Panc1 (cell line): Measurements from ENCODE around the gene SLC24A4. TPM values are rescaled to one million over a fixed set of nuclear protein-coding genes. Genes with fewer than 3 reads are reported as not detected.

Experiments
- ATAC-seq: fragments of 200-7000 bp; cut with Tn5 transposase; 2 replicates; pipeline ENCODE4 v1.9.1; 2020; ENCODE audit warnings: mild to moderate bottlenecking, moderate library complexity
- BruUV-seq: library from RNA; stranded (reverse); fragments of 400-500 nt; replicated peaks from 2 replicates; lab custom pipeline; 2021; lab: Mats Ljungman, UMichigan
- CTCF ChIA-PET: fragments of 300-600 bp; sonication (Branson Sonifier 250); formaldehyde crosslinking; loops from one replicate; lab custom pipeline; 2022; ENCODE audit warnings: antibody characterized with exemption; lab: Charles Lee
- POLR2A ChIA-PET: fragments of 300-600 bp; sonication (Branson Sonifier 250); formaldehyde crosslinking; loops from one replicate; lab custom pipeline; 2022; ENCODE audit warnings: antibody characterized with exemption; lab: Charles Lee
- DNase-seq: peaks from one replicate; pipeline ENCODE4 v3.0.0-alpha.2; 2010; ENCODE audit warnings: low read depth, low spot score
- H3K27ac ChIP-seq: 2 replicates; pipeline ENCODE4 v1.5.1; 2011; ENCODE audit warnings: mild to moderate bottlenecking, low read length, inconsistent platforms
- H3K27me3 ChIP-seq: fragments of 200-500 bp; sonication (Bioruptor generic); 2 replicates; pipeline ENCODE4 v1.6.0; 2014; ENCODE audit warnings: low read length, inconsistent platforms; ENCODE audit not compliant: control insufficient read depth, insufficient read depth
- H3K36me3 ChIP-seq: fragments of 200-500 bp; sonication (Bioruptor generic); 2 replicates; pipeline ENCODE4 v1.5.1; 2014; ENCODE audit warnings: inconsistent platforms, mild to moderate bottlenecking, low read length, moderate library complexity; ENCODE audit not compliant: control insufficient read depth, insufficient read depth
- H3K4me1 ChIP-seq: 2 replicates; pipeline ENCODE4 v1.5.1; 2011; ENCODE audit warnings: inconsistent platforms, mild to moderate bottlenecking, low read length, moderate library complexity; ENCODE audit not compliant: control insufficient read depth, insufficient read depth
- H3K4me3 ChIP-seq, 2 experiments: 2 replicates each; pipeline ENCODE4 v1.5.1; 2011 to 2012; ENCODE audit warnings: low read depth in 2 of 2, low read length in 2 of 2, mild to moderate bottlenecking in 2 of 2, inconsistent platforms in 1 of 2, moderate library complexity in 1 of 2
- H3K9me3 ChIP-seq: fragments of 200-500 bp; sonication (Bioruptor generic); 2 replicates; pipeline ENCODE4 v1.5.1; 2014; ENCODE audit warnings: low read depth, mild to moderate bottlenecking, inconsistent platforms, low read length, moderate library complexity; ENCODE audit not compliant: control insufficient read depth, insufficient read depth
- POLR2AphosphoS5 ChIP-seq: IDR thresholded peaks from 2 replicates; pipeline ENCODE4 v1.6.1; 2012; ENCODE audit warnings: mild to moderate bottlenecking, low read depth, low read length, moderate library complexity
- SIN3A ChIP-seq: IDR thresholded peaks from 2 replicates; pipeline ENCODE4 v1.6.1; 2012; ENCODE audit warnings: low read depth, mild to moderate bottlenecking, low read length, moderate library complexity, borderline replicate concordance; ENCODE audit not compliant: insufficient read depth
- TCF7L2 ChIP-seq: IDR thresholded peaks from 2 replicates; pipeline ENCODE4 v1.6.1; 2011; ENCODE audit warnings: mild to moderate bottlenecking, low read depth, low read length, inconsistent platforms
- in situ Hi-C: cut with HindIII; loops from 2 replicates; pipeline ENCODE4 v1.10.0; 2016; ENCODE audit warnings: low sequenced_read_pairs, low pct_unique_long_range_greater_than_20kb
- intact Hi-C: fragments of 100-400 bp; cut with micrococcal nuclease; formaldehyde crosslinking; loops from one replicate; pipeline ENCODE4 v1.10.0; 2022; ENCODE audit not compliant: unreplicated experiment
- total RNA-seq: library from RNA; stranded (reverse); gene quantifications from one replicate; pipeline ENCODE4 v1.2.1, GENCODE V29; 2021; ENCODE audit not compliant: unreplicated experiment
- TF ChIP-seq, protein P1 (sequence below), 2 experiments: IDR thresholded peaks; 2 replicates each; pipeline ENCODE4 v1.6.1; 2011 to 2012; ENCODE audit warnings: low read depth in 2 of 2, control low read depth in 1 of 2, low read length in 1 of 2, mild to moderate bottlenecking in 1 of 2, moderate library complexity in 1 of 2; ENCODE audit not compliant: insufficient read depth in 1 of 2
- TF ChIP-seq, protein P2 (sequence below): fragments of 450-650 bp; IDR thresholded peaks from 2 replicates; pipeline ENCODE4 v1.5.1; 2017; ENCODE audit warnings: mild to moderate bottlenecking

SLC24A4 gene
- total RNA-seq, 1 experiment from 2014 or later: not detected

DNA sequence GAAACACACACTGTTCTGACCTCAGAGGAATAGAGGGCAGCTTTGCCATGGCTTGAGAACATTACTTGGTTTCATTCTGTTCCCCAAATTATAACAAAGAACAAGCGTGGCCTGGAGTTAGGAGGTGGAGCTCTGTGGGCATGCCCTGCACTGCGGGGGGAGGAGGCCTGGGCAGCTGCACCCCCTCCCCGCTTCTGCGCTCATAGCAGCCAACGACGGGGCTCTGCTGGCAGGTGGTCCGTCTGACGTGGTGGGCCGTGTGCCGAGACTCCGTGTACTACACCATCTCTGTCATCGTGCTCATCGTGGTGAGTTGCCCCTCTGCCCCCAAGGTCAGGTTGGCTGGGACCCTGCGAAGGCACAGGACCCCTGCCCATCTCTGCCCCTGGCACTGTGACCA lies 120.2 kb downstream of the SLC24A4 start:
- BruUV-seq: no TSS peak
- H3K27me3 ChIP-seq: no peaks in the 10 kb centered on the region
- intact Hi-C loops (no loop called here), in situ Hi-C loops (no loop called here)
- POLR2A ChIA-PET: no interaction called here
- no peak overlapping the region for H3K27ac ChIP-seq
- ATAC-seq: no peak
- no peaks in the 10 kb centered on the region for H3K4me1 ChIP-seq
- DNase-seq: no peak
- no peaks in the 10 kb centered on the region for H3K9me3 ChIP-seq
- CTCF ChIA-PET: no interaction called here
- no peak overlapping the region for H3K4me3 ChIP-seq
- H3K36me3 ChIP-seq: no peaks in the 10 kb centered on the region
- TF ChIP-seq, protein P1, sequence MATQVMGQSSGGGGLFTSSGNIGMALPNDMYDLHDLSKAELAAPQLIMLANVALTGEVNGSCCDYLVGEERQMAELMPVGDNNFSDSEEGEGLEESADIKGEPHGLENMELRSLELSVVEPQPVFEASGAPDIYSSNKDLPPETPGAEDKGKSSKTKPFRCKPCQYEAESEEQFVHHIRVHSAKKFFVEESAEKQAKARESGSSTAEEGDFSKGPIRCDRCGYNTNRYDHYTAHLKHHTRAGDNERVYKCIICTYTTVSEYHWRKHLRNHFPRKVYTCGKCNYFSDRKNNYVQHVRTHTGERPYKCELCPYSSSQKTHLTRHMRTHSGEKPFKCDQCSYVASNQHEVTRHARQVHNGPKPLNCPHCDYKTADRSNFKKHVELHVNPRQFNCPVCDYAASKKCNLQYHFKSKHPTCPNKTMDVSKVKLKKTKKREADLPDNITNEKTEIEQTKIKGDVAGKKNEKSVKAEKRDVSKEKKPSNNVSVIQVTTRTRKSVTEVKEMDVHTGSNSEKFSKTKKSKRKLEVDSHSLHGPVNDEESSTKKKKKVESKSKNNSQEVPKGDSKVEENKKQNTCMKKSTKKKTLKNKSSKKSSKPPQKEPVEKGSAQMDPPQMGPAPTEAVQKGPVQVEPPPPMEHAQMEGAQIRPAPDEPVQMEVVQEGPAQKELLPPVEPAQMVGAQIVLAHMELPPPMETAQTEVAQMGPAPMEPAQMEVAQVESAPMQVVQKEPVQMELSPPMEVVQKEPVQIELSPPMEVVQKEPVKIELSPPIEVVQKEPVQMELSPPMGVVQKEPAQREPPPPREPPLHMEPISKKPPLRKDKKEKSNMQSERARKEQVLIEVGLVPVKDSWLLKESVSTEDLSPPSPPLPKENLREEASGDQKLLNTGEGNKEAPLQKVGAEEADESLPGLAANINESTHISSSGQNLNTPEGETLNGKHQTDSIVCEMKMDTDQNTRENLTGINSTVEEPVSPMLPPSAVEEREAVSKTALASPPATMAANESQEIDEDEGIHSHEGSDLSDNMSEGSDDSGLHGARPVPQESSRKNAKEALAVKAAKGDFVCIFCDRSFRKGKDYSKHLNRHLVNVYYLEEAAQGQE (IDR thresholded peaks at IDR 0.05; ENCODE audit: insufficient read depth in 1 of 2, low read depth in 2 of 2, low read length in 1 of 2): no peak
- TF ChIP-seq TCF7L2 (no peak), POLR2AphosphoS5 (no peak), SIN3A (no peak)
- TF ChIP-seq, protein P2, sequence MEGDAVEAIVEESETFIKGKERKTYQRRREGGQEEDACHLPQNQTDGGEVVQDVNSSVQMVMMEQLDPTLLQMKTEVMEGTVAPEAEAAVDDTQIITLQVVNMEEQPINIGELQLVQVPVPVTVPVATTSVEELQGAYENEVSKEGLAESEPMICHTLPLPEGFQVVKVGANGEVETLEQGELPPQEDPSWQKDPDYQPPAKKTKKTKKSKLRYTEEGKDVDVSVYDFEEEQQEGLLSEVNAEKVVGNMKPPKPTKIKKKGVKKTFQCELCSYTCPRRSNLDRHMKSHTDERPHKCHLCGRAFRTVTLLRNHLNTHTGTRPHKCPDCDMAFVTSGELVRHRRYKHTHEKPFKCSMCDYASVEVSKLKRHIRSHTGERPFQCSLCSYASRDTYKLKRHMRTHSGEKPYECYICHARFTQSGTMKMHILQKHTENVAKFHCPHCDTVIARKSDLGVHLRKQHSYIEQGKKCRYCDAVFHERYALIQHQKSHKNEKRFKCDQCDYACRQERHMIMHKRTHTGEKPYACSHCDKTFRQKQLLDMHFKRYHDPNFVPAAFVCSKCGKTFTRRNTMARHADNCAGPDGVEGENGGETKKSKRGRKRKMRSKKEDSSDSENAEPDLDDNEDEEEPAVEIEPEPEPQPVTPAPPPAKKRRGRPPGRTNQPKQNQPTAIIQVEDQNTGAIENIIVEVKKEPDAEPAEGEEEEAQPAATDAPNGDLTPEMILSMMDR: no peak

DNA sequence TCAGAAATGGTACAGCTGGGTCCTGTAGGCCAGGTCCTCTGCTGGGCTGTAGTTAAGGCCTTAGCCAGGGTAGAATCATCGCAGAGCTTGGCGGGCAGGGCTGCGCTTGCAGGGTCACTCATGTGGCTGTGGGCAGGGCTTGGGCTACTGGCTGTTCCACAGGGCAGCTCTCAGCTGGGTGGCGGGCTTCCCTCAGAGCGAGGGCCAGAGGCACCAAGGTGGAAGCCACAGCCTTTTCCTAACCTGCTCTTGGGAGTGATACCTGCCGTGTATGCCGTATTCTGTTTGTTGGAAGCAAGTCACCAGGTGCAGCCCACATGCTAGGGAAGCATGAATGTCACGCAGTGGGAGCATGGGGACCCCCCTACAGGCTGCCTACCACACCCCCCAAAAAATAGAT lies 120.8 kb downstream of the SLC24A4 start:
- intact Hi-C loops (no loop called here), in situ Hi-C loops (no loop called here)
- Histone ChIP-seq H3K9me3 (no peaks in the 10 kb centered on the region), H3K4me3 (no peak overlapping the region), H3K4me1 (no peaks in the 10 kb centered on the region), H3K27ac (no peak overlapping the region), H3K27me3 (no peaks in the 10 kb centered on the region), H3K36me3 (no peaks in the 10 kb centered on the region)
- CTCF ChIA-PET: no interaction called here
- DNase-seq: no peak
- BruUV-seq: no TSS peak
- ATAC-seq: no peak
- POLR2A ChIA-PET: no interaction called here
- TF ChIP-seq SIN3A: no peak
- TF ChIP-seq, protein P2: no peak
- no peak for TF ChIP-seq TCF7L2
- TF ChIP-seq, protein P1 (IDR thresholded peaks at IDR 0.05; ENCODE audit: insufficient read depth in 1 of 2, low read depth in 2 of 2, low read length in 1 of 2): no peak
- TF ChIP-seq POLR2AphosphoS5: no peak
